ENCODE results near the gene SLC39A11. TPM values are rescaled to one million over a fixed set of nuclear protein-coding genes. Genes with fewer than 3 reads are reported as not detected.
A peak's percentile ranks its signal among the peaks of the same experiment; 100 is the strongest.

The SLC39A11 gene
- total RNA-seq, 1 experiment from 2014 or later, result 64.4 TPM

DNA sequence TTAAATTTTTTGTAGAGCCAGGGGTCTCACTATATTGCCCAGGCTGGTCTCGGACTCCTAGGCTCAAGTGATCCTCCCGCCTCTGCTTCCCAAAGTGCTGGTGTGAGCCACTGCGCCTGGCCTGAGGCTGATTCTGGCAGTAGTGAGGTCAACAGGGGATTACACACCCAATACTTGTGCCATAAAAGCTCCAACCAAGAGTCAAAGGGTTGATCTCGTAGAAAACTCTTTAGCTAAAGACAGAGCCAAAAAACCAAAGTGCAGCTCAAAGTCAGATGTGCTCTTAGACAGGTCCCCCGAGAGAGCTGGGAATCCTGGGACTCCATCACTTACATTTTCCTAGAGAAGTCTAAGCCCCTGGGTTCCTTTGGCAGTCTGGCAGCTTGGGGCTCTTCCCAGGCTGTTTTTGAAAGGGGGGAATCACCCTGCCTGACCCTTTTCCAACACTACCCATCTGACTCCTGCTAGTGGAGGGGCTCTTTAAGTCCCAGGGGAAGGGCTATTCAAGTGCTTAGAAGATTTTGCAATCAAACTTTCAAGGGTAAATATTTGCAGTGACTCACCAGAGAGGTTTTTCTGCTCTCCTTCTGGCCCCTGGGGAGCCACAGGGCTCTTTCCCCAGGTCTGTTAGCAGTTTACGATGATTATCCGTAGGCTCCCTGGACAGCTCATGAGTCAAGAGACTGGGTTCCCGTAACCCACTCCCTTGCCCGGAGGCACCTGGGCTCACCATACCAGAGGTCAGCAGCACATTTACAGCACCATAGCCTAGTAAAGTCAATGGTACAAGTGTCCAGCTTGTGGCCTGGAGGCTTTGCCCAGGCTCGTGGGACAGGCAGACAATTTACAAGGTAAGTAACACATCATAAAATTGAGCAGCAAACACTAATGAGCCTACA is 408.7 kb downstream of the SLC39A11 start:
- in situ Hi-C loops (cut with HindIII; ENCODE audit: low pct_unique_long_range_greater_than_20kb, low sequenced_read_pairs), result no loop called here
- peak; percentile 70 for DNase-seq (ENCODE audit: low read depth, low spot score)

DNA sequence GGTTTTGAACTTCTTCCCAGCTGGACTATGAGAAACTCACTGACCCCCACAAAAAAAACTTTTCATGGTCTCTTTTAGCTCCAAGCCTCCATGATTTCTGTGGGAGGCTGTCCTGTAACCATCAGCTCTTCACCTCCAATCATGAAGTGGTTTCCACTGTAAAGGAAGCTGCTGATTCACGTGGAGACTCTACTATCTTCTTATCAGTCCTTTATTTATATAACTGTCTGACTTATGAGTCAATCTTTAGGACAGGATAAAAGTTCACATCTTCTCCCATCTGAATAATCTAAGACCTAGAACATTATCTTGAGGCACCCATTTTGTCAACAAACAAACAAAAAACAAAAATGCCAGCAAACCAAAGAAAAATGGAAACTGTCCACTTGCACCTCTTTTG is 409.9 kb downstream of the SLC39A11 start:
- DNase-seq (ENCODE audit: low read depth, low spot score), result no peak
- in situ Hi-C loops (cut with HindIII; ENCODE audit: low pct_unique_long_range_greater_than_20kb, low sequenced_read_pairs), result no loop called here

DNA sequence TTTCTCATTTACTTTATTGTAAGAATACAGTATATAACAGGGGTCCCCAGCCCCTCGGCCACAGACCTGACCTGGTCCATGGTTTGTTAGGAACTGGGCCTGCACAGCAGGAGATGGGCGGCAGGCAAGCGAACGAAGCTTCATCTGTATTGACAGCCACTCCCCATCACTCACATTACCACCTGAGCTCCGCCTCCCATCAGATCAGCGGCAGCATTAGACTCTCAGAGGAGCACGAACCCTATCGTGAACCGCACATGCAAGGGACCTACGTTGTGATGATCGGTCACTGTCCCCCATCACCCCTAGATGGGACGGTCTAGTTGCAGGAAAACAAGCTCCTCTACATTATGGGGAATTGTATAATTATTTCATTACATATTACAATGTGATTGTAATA is 410.6 kb downstream of the SLC39A11 start:
- in situ Hi-C loops (cut with HindIII; ENCODE audit: low pct_unique_long_range_greater_than_20kb, low sequenced_read_pairs), result no loop called here

DNA sequence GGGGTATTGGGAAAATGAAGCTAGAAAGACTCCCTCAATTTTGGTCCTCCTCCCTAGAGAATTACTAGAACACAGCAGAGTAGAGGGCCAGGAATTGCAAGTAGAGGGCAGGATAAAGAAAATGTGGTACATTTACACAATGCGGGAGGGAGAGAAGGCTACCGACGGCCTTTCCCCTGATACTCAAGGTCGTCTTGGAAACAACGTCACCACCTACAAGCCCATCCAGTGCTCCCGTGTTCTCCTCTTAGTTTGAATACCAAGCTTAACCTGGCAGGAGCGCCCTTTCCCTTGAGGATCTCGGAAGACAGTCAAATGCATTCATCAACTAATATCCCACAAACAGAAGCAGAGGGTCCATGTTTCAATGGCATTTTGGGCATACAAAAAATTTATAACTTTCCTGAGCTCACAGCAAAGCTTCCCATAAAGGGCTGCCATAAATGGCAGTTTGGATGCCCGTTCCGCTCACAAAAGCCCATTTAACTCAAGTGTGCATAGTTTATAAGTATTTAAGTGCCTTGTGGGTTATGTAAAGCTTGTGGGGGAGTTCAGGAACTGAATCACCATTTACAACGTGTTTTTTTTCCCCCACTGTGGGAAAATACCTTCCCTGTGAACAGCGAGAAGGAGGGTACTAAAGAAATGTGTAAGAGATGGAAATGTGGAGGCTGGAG is 414.6 kb downstream of the SLC39A11 start:
- DNase-seq (ENCODE audit: low read depth, low spot score), result no peak
- in situ Hi-C loops (cut with HindIII; ENCODE audit: low pct_unique_long_range_greater_than_20kb, low sequenced_read_pairs), result no loop called here

More for the DNA sequence above, 410.6 kb downstream of the SLC39A11 start:
- DNase-seq (ENCODE audit: low read depth, low spot score), result no peak

DNA sequence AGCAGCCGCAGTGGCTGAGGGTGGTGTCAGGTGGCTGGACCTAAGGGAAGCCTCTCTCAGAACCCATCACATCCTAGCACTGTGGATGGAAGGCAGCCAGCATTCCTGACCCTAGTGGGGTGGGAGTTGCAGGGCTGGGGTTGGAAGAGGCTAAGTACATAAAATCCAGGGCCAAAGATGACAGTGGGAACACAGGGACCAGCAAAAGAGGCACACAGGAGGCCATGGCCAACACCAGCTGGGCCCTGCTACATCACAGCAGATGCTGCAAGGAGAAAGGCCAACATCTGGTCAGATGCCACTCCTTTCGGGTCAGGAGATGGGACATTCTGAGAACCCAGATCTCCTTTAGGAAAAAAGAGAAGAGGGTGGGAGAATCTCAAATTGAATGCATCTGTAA is 415.4 kb downstream of the SLC39A11 start:
- no peak for DNase-seq (ENCODE audit: low read depth, low spot score)
- in situ Hi-C loops (cut with HindIII; ENCODE audit: low pct_unique_long_range_greater_than_20kb, low sequenced_read_pairs), result no loop called here

DNA sequence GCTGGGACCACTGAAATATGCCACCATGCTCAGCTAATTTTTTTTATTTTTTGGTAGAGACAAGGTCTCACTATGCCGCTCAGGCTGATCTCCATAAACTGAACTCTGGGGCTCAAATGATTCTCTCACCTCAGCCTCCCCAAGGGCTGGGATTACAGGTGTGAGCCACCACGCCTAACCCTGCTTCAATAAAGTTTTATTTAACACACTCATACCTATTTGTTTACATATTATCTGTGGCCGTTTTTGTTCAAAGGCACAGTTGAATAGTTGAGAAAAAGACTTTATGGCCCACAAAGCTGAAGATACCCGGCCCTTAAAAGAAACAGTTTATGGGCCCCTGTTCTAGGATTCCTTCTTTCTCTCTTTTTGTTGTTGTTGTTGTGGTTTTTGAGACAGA is 419.8 kb downstream of the SLC39A11 start:
- no peak for DNase-seq (ENCODE audit: low read depth, low spot score)
- in situ Hi-C loops (cut with HindIII; ENCODE audit: low pct_unique_long_range_greater_than_20kb, low sequenced_read_pairs), result no loop called here

DNA sequence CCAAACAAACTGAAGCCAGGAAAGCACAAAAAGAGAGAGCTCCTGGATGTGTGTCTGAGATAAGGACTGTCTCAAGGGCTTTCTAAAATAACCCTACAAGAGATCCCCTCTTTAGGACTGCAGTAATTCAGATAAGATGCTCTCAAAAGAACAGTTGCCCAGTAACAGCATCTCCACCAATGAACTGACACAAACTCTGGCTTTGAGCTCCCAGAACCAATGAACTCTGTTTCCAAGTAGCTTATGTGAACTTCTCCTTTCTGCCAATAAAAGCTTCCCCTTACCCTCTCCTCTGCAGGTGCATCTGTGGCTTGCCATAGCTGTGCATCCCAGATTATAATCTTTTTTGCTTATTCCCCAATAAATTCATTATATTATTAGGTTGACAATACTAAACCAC is 421.5 kb downstream of the SLC39A11 start:
- in situ Hi-C loops (cut with HindIII; ENCODE audit: low pct_unique_long_range_greater_than_20kb, low sequenced_read_pairs), result no loop called here
- DNase-seq (ENCODE audit: low read depth, low spot score), result no peak

DNA sequence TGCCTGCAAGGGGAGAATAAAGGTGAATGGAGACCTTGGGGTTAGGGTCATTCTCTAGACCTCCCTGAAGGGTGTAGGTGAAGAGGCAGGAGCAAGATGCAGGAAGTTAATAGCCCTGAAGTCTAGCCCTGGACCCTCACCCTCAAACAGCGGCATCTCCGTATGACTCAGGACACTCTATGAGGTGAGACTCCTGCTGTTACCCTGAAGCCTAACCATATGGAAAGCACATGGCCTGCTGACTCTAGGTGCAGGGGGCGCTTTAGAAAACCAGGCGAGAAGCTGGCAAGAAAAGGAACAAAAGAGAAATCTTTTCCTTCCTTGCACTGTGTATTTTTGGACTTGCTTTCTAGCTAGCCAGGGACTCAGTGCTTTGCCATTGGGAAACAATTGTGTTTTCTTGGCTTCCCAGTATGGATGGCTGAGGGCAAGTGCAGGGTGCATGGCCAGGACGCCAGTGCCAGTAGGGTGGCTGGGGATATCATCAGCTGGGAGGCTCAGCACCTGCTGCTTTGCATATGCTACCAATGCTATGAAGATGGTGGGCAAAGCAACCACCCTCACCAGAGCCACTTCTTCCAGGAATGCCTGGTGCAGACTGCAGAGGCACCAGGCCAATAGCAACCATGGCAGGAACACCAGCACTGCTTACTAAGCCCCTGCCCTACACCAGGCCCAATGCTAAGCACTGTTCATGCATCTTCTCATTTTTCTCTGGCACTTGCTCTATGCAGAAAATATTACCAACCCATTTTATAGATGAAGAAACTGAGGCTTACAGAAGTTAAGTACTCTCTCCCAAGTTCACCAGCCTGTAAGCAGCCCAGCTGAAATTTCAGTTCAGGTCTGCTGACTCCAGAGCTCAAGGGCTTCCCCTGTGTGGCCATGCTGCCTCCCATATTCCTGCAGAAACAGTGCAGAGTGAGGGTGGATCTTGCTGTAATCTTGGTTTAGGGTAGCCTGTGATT is 425.1 kb downstream of the SLC39A11 start:
- DNase-seq (ENCODE audit: low read depth, low spot score), result no peak
- in situ Hi-C loops (cut with HindIII; ENCODE audit: low pct_unique_long_range_greater_than_20kb, low sequenced_read_pairs), result no loop called here

DNA sequence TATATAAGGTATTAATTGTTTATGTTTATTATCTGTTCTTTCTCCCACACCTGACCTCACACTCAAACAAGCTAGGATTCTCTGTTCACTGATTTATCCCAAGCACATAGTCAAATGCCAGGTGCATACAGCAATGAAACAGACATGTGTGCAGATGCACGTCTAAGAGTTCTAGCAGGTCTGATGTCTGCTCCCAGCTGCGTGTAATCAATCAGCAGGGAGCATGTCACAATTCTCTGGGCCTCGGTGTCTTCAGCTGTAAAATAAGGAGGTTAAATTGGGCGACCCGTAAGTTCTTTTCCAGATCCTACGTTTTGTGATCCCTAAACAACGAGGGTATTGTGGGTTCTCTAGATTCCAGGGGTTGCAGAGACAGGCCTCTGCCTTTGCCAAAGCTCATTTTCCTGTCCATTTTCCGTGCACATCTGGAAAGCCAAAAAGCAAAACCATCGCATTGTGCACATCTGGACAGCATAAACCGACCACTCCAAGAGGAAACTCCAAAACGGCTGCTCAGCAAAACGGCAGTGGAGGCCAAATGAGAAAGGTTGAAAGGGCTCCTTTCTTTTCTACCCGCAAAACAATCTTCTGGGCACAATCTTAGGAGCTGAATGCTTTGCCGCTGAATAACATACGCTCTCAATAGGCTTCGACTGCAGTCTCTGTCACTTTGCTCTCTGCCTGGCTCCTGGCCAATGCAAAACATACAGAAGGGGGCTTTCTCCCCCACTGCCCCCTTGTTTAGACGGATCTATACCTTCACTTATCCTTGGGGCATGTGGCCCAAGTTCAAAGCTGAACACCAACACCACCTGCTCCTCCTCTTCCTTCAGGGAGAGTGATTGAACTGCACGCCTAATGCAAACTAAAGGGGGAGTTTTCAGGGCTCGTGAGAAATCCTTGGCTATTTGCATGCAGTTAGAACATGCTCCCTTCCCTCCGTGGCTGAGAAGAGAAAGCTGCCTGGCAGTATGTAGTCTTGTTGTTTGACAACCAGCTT is 426.3 kb downstream of the SLC39A11 start:
- in situ Hi-C loops (cut with HindIII; ENCODE audit: low pct_unique_long_range_greater_than_20kb, low sequenced_read_pairs), result no loop called here

DNA sequence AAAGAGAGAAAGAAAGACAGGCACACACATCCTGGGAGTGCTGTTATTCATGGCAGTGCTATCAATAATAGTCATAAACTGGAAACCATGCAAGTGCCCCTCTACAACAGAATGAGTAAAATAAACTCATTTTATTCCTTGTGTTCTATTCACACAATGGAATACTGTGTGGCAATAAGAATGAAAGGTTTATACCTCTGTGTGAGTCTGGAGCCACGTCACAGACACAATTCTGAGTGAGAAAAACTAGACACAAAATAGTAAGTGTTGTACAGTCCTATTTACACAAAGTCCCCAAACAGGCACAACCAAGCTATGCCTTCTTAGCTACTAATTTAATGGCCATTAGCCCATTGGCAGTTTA is 429.7 kb downstream of the SLC39A11 start:
- DNase-seq (ENCODE audit: low read depth, low spot score), result peak; percentile 79
- in situ Hi-C loops (cut with HindIII; ENCODE audit: low pct_unique_long_range_greater_than_20kb, low sequenced_read_pairs), result no loop called here

More for the DNA sequence above, 426.3 kb downstream of the SLC39A11 start:
- no peak for DNase-seq (ENCODE audit: low read depth, low spot score)

DNA sequence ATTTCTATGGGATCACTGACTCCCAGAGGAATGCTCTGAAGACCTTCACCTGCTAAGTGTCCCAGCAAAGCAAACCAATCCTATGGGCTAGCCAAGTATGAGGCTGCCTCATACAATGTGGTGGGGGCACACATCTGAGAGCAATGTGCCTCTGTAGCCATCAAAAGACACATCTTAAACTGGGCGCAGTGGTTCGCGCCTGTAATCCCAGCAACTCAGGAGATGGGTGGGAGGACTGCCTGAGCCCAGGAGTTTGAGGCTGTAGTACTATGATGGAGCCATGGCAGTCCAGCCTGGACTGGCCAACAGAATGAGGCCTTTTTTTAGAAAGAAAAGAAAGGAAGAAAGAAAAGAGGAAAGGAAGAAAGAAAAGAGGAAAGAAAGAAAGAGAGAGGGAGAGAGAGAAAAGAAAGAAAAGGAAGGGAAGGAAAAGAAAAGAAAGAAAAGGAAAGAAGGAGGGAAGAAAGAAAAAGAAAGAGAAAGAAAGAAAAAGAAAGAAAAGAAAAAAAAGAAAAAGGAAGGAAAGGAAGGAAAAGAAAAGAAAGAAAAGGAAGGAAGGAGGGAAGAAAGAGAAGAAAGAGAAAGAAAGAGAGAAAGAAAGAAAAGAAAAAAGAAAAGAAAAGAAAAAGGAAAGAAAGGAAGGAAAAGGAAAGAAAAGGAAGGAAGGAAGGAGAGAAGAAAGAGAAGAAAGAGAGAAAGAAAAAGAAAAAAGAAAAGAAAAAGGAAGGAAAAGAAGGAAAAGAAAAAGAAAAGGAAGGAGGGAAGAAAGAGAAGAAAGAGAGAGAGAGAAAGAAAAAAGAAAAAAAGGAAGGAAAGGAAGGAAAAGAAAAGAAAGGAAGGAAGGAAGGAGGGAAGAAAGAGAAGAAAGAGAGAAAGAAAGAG is 430.3 kb downstream of the SLC39A11 start:
- no peak for DNase-seq (ENCODE audit: low read depth, low spot score)
- in situ Hi-C loops (cut with HindIII; ENCODE audit: low pct_unique_long_range_greater_than_20kb, low sequenced_read_pairs), result no loop called here

DNA sequence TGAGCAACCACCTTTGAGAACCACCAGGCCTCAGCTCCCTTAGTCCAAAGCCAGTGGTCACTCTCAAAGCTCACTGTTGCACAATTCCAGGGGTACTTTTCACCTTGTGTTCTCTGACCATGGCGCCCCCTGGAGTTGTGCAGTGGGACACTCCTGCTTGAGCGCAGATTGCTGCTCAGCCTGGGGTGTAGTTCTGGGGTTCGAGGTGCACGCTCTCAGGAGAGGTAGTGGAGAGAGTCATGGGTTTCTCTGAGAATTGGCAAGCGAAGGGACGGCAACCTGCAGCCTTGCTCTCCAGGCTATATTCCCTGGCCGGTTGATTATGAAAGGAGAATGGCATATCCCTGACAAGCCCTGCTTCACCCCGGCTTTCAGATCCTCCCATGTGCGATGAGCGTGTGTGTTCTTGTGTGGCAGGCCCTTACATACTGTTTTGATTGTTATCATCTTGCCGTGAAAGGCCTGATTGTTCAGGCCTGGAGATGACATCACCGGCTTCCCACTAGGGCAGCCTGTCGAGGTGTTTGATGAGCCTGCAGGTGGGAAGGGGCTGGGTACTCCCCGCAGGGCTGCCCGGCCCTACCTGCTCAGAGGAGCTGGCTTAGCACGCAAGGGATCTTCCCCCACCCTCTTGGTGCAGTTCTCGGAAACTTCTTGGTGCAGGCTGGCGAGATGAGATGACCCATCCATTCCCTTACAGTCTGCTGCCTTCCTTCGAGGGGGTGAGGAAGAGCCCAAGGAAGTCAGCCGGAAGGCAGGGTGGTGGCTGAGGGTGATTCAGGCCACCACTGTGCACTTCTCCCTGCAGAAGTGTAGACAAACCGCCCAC is 431.2 kb downstream of the SLC39A11 start:
- in situ Hi-C loops (cut with HindIII; ENCODE audit: low pct_unique_long_range_greater_than_20kb, low sequenced_read_pairs), result no loop called here
- peak; percentile 98 for DNase-seq (ENCODE audit: low read depth, low spot score)

DNA sequence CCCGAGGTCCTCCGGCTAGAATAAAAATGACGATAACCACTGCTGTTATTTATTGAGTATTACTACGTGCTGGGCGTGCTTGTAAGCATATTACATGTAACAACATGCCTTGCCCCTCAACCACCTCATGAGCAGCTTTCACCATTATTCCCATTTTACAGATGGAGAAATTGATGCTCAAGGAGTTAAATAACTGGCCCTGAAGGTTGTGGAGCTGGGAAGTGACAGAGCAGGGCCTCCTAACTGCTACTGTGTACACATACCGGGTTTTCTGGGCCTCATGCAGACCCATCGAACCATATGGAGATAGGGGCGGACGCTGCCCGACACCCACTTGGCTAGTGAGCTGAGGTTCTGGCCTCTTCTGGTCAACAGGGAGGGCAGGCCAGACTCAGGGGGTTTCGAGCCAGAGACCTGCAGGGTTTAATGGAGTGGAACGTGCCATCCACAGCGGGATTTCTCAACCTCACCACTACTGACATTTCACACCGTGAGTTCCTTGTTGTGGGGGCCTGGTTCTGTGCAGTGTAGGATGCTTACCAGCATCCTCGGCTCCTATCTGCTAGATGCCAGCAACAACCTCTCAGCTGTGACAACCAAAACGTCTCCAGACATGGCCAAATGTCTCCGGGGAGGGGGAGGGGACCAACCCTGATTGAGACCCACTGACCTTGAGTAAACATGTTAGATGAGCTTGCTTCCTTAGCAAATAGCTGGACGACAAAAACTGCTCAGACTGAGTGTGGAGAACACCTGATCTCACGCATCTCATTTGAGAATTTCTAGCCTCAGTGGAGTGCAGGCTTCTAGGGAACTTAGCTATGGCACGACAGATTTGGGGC is 432.0 kb downstream of the SLC39A11 start:
- in situ Hi-C loops (cut with HindIII; ENCODE audit: low pct_unique_long_range_greater_than_20kb, low sequenced_read_pairs), result no loop called here

DNA sequence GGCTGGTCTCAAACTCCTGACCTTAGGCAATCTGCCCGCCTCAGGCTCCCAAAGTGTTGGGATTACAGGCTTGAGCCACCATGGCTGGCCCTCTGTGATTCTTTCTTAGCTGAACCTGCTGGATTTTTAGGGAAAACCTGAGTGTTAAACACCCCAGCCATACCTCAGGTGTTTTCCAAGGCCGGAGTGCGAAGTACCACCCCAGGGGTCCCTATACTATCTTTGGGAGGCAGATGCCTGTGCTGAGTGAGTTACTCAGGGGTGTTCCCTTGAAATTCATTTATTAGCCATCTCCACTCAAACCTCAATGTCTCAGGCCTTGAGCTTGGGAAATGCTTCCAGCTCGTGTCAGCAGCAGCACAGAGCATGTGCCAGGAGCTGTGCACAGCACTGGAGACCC is 432.7 kb downstream of the SLC39A11 start:
- in situ Hi-C loops (cut with HindIII; ENCODE audit: low pct_unique_long_range_greater_than_20kb, low sequenced_read_pairs), result no loop called here
- DNase-seq (ENCODE audit: low read depth, low spot score), result no peak

More for the DNA sequence above, 432.0 kb downstream of the SLC39A11 start:
- DNase-seq (ENCODE audit: low read depth, low spot score), result no peak

Measured in SK-MEL-5 (cell line).